CD4-positive, alpha-beta T cell treated with Interleukin-21 for 1 hour (primary cell): ENCODE measurements around the gene UBXN11.
"Not testable (repeated sequence)": the region's sequence is repeated elsewhere in the genome, so short reads cannot be mapped to it uniquely, and the experiment has no call there.

ENCODE experiments used
- DNase-seq: peaks from one replicate; pipeline ENCODE4 v3.0.0-alpha.2; 2020

The UBXN11 gene

DNA sequence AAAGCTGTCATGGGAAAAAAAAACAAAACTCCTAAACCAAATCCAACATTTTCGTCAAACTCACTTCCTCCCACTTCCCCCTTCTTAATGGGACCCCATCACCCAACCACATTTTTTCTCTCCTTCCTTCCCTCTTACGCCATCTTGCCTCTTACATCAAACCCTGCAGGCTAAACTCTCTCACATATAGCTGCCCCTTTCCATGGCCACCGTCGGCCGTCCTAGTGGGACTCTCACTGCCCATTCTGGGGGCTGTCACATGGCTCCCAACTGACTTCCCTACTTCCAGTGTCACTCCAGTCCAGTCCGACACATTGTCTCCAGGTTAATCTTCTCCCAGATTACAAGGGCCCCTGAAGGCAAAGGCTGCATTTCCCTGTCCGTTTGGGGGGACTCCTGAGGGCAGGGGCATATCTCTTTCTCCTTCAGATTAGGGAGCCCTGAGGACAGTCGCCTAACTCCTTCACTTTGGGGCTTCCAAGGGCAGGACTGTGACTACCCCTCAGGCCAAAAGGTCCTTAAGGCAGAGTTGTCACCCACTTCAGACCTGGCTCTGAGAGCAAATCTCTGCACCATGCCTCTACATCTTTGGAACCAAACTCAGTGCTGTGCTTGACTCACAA is 658 bp downstream of the UBXN11 start:
- no peak for DNase-seq

DNA sequence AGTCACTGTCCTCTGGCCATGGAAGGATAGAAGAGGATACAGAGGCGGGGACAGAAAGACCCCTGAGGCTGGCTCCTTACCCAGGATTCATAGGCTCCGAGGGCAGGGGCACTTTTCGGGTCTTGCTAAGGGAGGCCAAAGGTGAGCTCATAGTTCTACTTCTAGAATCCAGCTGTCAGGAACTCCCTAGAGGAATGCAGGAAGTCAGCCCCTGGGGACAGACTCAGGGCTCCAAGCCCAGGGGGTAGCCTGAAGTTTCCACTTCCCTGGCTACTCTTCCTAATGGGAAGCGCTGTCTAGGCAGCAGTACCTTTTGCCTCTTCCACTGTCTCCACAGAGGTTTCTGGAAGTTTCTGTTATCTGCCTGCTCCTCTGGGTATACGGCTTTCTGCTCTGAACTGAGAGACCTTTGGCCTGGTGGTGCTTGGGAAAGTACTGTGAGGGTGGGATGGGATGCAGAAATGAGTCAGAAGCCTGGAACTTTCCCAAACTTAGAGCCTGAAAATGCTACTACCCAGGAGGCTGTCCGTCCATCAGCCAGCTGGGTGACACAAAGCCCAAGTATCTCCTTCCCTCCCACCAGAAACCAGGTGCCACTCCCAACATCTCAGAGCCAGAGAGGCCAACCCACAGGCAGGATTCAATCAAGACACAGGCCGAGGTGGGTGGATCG is 3.6 kb downstream of the UBXN11 start:
- DNase-seq: no peak

DNA sequence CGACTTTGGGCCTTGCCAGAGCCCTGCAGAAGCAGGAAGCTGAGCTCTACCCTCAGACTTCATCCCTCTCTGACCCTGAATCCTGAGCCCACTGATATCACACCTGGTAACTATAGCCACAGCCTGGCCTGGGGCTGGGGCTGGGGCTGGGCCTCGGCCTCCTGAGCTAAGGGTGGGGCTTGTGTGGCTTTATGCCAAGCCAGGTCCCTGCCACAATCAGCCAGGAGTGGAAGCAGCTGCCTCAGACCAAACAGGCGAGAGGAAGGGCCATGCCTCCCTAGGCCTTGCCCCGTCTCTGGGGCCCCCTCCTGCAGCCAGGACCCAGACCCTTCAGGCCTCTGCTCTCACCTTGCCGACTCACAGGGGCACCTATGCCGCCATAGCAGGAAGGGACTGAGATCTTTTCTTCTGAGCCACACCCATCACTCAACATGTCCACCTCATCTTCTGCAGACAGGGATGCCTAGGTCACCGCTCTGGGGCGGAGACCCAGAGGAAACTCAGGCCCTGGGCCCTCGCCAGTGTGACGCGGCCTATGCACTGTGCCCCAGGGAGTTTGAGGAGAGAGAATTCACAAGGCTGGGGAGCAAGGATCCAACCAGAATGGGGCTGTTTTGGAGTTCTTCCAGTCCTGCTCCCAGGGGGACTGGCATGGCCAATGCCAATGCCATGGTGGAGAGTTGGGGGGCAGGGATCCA is 5.7 kb downstream of the UBXN11 start:
- no peak for DNase-seq

DNA sequence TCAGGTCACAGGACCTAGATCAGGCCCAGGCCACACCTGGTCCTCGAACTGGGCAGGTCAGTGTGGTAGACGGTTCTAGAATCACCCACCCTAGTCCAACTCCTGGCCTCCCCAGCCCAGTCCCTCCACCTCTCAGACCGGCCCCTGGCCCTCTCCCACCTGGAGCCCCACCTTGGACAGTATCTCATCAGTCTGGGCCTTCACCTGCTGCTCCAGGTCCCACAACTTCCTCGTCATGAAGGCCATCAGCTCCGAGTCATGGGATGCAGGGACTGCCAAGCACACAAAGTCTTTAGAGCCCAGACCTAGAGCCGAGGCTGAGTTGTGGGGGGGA is 8.7 kb downstream of the UBXN11 start:
- DNase-seq: no peak

DNA sequence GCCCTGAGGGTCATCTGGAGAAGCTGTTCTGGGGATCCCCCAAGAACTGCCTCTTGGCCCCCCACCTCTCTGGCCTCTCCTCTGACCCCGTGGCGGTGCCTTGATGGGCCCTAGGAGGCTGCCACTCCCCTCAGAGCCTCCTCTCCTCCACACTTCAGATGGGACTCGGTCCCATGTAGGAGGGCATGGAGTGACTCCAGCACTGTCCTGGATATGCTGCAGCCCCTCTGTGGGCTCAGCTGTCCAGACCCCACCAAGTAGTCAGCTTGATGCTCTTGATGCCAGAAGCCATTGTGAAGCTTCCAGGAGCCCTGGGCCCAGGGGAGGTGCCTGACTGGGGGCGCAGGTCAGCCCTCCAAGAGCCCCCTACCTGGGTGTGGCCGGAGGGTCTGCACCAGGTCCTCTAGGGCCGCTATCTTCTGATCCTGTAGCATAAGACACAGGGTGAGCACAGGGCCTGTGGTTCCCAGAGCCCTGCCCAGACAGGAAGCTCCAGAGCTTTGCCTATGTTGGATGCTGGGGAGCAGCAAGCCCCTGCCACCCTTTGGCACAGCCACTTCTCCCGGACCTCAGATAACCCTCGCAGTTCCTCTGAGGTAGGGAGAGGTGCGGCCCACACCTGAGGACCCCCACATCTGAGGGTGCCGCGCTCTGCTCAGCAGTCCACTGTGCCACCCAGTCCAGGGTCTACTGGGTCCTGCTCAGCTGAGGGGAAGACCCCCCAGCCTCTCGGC is 9.2 kb downstream of the UBXN11 start:
- no peak for DNase-seq

DNA sequence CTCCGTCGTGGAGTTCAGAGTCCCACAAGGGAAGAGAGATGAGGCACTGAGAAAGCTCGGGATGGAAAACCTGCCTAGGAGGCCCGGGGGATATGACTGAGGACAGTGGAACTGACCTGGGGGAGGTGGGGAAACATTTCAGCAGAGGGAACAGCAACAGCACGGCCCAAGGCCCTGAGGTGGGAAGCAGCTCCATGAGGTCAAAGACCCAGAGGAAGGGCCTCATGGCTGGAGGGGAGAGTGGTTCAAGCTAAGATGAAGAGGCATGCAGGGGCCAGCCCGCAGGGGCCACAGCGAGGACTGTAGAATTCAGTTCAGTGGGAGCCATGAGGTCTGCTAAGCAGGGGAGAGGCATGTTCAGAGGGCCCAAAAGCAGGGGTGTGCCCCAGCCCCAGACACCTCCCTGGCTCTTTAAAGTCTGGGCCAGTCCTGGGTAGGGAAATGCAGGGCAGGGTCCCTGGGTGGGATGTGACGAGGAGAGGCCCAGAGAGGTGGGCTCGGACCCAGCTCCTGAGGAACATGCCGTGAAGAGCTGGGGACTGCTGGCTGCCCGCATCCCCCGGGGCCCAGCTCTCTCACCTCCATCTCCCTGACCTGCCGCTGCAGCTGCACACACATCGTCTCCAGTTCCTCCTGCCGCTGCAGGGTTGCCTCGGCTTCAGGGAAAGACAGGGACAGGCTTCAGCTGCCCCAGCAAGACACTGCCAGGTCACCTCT is 9.9 kb downstream of the UBXN11 start:
- DNase-seq: no peak

DNA sequence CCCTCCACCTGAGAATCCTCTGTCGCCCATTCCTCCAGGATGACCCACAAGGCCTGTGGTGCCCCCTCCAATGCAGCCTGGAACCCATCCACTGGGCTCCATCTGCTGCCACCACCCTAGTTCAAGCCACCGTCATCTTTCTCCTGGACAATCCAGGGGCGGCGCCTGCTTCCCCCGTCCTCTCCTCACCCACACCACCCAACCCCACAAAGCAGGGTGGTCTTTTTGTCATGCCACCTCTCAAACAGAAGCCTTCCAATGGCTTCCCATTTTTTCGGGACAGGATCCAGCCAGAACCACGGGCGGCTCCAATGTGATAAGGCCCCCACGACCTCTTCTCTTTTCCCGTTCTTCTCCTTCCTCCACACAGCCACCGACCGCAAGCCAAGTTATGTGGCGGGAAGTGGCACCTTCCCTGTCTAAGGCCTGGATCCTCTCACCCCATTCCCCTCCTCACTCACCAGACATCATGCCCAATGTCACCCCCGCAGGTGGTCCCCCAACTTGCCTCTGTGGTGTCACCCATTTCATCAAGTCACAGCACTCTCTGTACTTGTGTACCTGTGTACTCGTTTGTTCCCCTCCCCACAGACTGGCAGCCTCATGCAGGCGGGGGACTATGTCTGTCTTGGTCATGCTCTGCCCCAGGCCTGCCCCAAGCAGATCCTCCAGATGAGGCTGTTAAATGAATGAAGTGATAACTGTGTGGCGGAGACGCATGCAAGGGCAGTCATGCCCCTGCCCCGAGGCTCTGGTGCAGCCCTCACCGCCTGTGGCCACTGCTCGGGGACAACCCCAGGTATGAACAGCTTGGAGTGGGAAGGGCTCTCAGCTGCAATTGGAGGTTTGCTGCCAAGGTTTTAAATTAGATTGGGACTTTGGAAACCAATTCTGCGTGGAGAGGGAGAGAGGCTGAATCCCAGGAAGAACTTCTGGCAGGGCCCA is 11.0 kb downstream of the UBXN11 start:
- DNase-seq: no peak

DNA sequence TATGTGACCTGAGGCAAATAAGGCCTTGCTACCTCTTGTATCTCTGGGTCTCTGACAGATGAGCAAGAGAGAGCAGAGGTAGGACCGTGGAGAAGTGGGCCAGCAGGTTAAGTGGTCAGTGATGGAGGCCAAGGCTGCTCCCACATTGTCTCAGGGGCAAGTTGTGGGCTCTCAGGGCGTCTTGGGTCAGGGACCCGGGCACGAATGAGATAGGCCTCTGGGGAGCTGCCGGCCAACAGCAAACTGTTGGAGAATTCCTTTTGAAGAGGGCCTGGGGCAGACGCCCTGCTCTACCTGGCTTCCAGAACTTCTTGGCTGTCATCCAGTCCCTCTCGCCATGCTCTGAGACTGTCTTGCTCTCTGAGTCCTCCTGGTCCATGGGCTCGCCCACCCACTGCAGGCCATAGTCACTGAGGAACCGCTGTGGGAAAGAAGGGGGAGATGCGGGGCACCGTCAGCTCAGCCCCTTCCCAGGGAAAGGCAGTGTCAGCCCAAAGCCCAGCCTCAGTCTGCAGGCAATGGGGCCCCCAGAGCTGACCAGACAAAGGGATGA is 12.4 kb downstream of the UBXN11 start:
- DNase-seq: no peak

DNA sequence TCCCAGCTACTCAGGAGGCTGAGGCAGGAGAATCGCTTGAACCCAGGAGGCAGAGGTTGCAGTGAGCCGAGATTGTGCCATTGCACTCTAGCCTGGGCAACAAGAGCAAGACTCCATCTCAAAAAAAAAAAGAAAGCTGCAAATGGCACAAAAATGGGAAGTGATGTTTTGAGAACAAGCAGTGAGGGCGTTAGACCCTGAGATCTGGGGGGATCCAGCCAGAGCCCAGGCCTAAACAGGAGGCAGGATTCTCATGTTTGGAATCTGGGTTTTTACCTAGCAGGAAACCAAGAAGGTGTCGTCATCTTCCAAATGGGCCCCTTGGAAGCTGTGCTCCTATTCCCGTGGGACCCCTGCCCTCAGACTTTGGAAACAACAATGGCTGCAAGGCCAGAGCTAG is 13.7 kb downstream of the UBXN11 start:
- not testable (repeated sequence) for DNase-seq

DNA sequence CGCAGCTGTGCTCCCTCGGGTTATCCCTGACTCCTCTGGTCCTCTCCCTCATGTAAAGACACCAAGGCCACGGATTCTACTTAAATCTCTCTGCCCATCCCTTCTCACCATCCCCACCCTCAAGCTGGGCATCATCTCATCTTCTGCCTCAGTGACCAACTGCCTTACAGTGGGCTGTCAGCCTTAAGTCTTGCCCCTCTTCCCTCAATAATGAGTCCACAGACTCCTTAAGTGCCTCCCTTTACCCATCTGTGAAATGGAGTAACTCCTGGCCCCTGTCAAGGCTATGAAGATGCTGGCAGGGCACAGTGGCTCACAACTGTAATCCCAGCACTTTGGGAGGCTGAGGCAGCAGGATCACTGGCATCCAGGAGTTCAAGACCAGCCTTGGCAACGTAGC is 14.5 kb downstream of the UBXN11 start:
- no peak for DNase-seq

DNA sequence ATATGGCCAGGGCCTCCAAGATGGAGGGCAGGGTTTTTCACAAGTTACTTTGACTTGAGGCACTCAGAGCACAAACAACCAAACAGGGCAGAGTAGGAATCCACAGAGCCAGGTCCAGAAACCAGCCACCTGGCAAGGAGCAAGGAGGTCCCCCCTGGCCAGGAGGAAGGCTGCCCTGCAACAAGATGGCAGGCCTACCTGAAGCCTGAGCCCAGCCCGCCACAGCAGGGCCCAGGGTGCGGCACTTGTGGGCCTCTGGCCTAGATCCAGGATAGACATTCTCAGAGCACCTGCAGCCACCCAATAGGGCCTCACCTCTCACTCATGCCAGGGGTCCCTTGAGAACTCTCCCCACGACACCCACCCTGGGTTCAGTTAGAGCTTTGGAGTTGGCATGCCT is 15.0 kb downstream of the UBXN11 start:
- no peak for DNase-seq

DNA sequence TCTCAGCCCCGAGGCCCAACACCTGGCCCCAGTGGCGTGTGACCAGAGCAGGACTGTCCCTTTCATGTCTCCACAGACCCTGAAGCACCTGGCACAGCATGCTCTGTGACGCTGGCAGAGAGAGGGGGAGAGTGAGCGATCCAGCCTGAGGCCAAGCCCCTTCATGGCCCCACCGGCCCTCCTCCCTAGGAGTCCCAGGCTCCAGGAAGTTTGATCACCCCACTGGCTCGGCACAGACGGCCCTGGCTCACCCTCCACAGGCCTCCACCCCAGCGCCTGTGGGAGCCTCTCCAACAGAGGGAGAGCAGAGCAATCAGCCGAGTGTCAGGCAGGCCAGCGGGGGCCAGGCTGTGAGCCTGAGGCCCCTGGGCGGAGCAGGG is 15.6 kb downstream of the UBXN11 start:
- DNase-seq: no peak

DNA sequence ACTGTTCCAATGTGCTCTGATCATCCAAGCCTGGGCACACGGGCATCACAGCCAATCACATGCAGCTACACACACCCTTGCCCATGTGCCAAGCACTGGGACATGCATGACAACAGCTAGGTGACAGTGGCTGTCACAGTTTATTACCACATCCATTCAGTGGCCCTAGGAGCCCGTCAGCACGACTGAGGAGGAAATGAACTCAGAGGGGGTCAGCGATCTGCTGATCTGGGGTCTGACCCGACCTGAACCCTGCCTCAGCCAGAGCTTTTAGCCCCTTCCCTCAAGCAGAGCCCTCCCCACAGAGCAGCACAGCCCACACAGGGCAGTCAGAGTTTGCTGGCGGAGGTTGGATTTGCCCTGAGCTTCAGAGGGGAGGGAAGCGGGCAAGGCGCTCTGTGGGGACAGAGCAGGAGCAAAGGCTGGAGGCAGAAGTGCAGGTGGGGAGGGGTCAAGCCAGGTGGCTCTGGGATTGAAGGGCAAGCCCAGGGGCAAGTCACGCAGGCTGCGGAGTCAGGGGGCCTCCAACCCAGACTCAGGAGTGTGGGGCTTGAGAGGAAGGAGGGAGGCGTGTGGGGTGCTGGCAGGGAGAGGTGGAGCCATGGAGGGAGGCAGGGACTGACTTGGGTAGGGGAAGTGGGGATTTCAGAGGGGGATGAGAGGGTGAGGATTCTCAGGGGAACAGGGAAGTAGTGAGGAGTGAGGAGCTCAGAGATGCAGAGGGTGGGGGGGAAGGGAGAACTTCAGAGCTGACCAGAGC is 16.1 kb downstream of the UBXN11 start:
- peak; percentile 40 for DNase-seq

DNA sequence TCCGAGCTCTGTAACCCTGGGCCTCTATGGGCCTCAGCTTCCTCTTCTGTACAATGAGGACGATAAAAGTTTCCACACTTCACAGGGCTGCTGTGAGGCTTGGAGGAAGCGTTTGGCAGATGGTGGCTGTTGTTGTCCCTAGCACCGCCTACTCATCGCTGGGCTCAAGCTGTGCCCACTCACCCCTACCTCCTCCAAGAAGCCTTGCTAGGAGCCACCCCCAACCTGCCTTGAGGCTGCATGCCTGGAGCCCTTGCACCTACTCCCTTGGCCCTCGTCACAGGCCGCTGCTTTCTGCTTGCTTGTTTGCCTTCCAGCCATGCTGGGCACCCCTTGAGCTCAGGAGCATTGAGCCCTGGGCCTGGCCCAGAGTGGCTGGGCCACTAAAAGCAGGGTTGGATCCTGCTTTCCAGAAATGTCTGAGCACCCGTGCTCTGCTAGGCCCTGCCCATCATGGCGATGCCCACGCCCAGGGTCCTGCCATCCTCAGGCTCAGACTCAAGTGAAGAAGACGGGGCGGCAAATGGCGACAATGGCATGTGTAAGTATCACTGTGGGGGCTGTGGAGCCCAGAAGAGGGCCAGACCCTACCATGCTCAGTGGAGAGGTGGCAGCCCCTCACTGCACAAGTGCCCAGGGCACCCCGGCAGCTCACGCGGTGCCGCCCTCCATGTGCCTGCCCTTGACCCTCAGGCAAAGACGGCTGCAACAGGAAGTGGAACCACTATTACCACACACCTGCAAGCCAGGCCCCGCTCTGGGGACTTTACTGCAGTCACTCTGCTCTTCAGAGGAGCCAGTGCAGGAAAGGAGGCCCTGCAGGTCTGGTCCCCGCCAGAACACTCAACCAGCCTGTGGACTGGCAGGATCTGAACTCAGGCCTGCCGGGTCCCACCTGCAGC is 17.0 kb downstream of the UBXN11 start:
- peak; percentile 48 for DNase-seq

DNA sequence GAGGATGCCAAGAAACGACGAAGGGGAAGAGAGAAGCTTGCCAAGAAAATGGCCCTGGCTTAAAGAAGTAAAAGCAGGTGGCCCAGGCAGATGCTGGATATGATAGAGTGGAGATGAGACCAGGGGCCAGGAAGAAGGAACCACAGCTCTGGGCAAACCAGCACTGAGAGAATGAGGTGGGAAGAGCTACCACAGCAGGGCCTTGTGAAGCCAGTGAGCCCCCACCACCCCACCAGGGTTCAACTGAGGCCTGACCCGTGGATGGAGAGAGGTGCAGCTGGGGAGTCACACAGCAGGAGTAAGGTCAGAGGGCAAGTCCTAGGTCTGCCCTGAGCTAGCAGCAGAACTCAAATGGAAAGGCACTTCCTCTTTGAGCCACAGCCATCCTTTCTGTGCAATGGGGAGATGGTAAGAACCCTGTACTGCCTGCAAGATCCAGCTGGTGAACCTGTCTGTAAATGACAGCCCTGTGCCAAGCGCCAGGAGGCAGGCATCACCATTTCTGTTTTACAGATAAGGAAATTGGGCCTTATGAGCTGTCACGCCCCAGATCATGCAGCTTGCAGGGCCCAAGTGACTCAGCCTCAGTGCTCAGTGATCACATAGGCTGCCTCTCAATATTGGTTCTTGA is 18.0 kb downstream of the UBXN11 start:
- DNase-seq: peak; percentile 51

DNA sequence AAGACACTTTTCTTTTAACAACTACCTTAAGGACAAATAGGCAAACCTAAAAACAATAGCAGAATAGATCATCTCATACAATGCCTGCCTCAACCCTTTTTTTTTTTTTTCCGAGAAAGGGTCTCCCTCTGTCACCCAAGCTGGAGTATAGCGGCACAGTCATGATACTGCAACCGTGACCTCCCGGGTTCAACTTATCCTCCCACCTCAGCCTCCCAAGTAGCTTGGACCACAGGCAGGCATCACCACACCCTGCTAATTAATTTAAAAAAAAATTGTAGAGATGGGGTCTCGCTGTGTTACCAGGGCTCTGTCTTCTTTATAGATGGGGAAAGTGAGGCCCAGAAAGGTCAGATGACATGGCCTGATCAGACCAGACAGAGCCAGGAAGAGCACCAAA is 18.6 kb downstream of the UBXN11 start:
- no peak for DNase-seq

DNA sequence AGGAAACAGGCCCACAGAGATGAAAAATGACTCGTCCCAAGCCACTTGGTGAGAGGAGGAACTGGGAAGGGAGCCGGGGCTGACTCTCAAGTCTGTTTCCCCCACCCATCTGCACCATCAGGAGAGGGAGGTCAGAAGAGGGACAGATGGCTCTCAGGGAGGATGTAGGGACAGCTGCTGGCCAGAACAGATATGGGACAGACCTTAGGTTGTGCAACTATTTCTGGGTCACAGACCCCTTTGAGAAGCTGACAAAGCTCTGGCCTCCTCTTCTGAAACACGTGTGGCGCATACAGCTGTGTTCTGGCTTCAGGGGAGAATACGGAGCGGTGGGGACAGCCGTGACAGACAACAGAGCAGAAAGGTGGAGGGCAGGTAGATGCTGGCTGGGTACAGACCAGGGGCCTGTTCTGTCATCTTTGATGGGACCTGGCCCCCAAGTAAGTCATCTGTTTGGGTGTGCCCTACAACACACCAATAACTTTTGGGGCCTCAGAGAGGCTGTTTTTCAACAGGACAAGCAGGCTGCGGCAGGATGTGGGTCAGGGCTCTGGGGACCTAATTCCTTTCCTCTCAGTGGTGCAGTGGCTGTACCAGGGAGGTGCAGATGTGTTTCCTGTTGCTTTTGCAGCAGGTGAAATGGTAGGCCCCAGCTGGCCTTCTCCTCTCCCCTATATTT is 19.3 kb downstream of the UBXN11 start:
- peak; percentile 80 for DNase-seq

DNA sequence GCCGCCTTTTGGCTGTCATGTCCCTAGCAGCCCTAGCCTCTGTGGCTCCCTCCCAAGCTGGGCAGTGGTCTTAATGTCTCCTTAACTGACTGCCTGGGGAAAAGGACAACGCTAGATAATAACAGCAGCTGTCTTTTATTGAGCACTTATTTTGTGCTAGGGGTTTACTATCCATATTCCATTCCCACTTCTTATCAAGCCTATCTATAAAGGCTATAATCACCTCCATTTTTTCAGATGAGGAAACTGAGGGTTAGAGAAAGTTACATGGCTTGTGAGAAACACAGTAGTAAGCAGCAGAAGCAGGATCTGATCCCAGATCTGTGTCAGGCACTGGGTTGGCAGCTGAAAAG is 20.4 kb downstream of the UBXN11 start:
- DNase-seq: no peak
